CD4-positive, alpha-beta T cell treated with Interleukin-15 for 1 hour (primary cell): Measurements from ENCODE around the gene SMNDC1.
A peak's percentile ranks its signal among the peaks of the same experiment; 100 is the strongest.
"Not testable (repeated sequence)": the region's sequence is repeated elsewhere in the genome, so short reads cannot be mapped to it uniquely, and the experiment has no call there.

Experiments used
- DNase-seq: peaks from one replicate; pipeline ENCODE4 v3.0.0-alpha.2; 2020

Gene SMNDC1

DNA sequence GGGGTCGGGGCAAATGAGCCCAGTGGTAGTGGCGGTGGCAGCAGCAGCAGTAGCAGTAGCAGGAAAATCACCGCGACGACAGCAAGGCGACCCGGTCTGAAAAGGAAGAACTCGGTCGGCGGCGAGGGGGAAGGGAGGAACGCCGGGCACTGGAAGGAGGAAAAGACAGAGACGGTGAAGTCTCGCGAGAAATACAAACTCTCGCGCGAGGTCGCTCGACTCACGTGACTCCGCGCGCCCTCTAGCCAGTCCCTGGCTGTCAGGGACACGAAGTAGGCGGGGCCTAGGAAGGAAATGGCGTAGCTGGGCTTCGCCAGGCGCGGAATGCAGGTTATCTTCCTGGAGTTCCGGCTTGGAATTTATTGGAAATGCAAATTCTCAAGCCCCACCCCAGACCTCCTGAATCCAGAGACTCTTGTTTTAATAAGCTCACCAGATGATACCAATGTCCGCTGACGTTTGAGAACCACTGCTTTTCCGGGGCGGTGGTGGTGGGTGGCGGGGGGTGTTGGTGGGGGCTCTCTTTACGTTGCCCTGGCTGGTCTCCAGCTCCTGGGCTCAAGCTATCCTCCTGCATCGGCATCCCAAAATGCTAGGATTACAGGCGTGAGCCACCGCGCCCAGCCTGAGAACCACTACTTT lies at the start of gene SMNDC1:
TSS of gene SMNDC1 (minus strand) at position 141 of the 642 bp plus-strand sequence. CDS start 1,333 bp downstream, outside the sequence.
- peak; percentile 97 for DNase-seq

DNA sequence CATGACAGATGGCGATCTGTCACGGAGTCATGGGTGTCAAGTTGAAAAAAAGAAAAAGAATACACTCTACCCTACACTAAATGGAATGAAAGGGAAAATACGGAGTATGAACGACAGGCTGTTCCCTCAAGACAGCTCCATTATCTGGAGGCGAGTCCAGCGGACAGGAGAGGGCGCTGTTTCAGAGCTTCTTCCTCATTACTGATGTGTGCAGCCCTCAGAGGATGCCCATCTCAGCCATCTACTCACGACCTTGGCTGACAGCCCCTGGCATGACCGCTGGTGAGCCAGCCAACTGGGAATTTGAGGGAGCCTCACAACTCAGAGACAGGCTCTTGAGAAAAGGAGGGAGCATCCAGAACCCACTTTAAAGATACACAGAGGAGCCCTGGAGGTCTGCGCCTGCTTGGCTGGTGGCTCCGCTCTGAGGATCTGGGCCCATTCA lies 49.6 kb upstream of the SMNDC1 start:
- peak; percentile 77 for DNase-seq

GRCh38 chr10:110353244-110354119 lies 48.8 kb upstream of the SMNDC1 start:
- DNase-seq, result peak; percentile 28

GRCh38 chr10:110352930-110353243 lies 48.2 kb upstream of the SMNDC1 start:
- no peak for DNase-seq

DNA sequence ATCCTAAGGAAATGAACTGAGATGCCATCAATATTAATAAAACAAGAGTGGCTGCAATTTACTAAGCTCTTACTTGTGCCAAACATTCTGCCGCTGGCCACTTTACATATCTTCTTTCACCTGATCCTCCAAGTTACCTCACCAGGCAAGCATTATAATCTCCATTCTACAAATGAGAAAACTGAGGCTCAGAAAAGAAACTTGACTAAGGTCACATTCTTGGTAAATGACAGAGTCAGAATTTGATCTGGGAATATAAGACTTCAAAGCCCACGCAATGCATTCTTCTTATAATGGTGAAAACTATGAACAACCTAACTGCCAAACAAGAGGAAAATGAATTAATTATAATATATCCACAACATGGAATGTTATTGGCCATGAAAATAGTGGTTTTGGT lies 46.1 kb upstream of the SMNDC1 start:
- no peak for DNase-seq

DNA sequence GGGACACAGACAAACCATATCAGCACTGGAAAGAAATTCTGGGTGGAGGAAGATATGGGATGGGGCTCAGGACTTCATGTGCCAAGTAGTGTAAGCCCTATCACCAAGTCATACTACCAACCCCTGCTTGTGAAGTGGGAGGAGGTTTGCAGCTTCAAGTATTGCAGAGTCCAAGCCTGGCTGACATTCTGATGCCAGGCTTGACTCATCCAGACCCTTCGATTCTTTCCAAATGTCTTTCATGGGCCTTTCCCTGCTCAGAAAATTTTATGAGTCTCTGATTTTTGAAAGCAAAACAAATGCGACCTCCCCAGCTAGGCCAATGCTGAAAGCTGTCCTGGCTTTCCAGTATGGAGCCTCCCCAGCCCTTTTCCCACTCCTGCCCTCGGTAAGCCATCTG lies 45.1 kb upstream of the SMNDC1 start:
- no peak for DNase-seq

DNA sequence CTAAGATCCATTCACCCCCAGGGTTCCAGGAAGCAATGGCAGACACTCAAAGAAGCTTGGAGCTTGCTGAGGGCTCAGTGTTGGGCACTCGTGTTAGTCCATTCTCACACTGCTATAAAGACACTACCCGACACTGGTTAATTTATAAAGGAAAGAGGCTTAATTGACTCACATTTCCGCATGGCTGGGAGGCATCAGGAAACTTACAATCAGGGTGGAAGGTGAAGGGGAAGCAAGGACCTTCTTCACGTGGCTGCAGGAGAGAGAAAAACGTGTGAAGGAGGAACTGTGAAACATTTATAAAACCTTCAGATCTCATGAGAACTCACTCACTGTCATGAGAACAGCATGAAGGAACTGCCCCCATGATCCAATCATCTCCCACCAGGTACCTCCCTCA lies 44.7 kb upstream of the SMNDC1 start:
- DNase-seq, result no peak

DNA sequence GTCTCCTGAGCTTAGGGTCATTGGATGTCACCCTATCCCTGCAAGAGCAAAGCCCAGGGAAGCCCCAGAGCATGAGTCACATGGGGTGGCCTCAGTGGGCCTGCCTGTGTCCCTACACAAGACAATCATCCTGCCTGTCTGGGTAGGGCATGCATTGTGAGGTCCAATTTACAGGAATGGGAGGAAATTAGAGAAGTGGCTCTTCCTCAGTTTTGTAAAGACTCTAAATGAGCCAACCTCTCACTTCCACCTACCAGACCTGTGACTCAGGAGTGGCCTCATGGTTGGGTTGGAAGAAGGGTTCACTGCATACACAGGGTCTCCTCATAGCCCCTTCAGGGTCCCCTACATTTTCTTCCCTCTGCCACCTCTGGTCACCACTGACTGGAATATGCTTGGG lies 43.6 kb upstream of the SMNDC1 start:
- no peak for DNase-seq

DNA sequence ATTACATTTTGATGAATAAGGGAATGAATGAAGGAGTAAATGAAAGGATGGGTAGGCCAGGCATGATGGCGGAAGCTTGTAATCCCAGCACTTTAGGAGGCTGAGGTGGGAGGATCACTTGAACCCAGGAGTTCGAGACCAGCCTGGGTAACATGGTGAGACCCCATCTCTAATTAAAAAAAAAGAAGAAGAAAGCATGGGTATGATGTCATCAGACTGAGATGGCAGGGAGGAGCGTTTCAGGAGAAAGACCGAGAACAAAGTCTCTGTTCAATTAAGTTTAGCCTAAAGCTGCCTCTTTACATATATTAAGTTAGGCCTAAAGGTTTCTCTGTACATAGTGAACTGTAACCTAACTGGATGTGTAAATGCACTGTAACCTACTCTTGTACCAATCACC lies 42.2 kb upstream of the SMNDC1 start:
- no peak for DNase-seq

- DNase-seq, result no peak
Measured at GRCh38 chr10:110345286-110345685, 40.6 kb upstream of the SMNDC1 start.

DNA sequence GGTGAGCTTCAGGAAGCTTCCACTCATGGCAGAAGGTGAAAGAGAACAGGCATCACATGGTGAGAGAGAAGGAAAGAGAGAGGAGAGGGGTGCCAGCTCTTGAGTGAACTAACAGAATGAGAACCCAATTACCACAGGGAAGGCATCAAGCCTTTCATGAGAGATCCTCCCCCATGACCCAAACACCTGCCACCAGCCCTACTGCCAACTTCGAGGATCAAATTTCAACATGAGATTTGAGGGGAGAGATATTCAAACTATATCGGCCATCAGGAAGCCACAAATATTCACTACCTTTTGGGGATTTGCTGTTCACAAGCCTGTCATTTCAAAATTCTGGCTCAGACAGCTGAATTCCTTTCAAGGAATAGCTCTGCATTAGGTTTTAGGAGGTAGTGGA lies 39.9 kb upstream of the SMNDC1 start:
- DNase-seq, result no peak

DNA sequence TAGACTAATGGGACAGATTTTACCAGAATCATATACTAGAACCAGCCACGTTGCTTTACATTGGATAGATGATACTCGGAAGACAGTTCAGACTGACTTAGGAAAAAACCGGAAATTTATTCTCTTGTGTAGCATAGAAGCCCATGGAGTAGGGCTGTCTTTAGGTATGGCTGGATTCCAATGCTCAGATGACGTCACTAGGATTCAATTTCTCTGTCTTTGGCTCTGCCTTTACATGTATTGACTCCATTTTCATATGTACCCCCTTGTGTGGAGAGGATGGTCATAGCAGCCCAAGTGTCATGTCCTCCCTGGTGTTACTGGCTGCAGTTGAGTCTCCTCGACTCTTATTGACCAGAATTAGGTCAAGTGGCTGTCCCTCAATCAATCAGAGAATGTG lies 39.2 kb upstream of the SMNDC1 start:
- DNase-seq, result no peak

GRCh38 chr10:110340816-110341215 lies 36.1 kb upstream of the SMNDC1 start:
- no peak for DNase-seq

DNA sequence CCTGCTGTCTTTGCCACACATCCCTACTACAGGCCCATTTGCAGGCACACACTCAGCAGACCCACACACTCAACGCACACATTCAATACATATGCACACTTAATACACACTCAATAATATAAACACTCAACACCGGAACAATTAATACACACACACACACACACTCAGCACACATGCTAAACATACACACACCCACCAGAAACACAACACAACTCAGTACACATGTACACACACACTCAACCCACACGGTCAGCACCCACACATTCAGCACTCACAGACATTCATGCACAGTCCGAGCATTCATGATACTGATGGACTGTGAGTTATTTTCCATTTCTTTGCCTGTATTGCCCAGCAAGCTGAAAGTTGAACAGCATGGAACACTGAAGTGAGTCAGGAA lies 35.4 kb upstream of the SMNDC1 start:
- DNase-seq, result no peak

DNA sequence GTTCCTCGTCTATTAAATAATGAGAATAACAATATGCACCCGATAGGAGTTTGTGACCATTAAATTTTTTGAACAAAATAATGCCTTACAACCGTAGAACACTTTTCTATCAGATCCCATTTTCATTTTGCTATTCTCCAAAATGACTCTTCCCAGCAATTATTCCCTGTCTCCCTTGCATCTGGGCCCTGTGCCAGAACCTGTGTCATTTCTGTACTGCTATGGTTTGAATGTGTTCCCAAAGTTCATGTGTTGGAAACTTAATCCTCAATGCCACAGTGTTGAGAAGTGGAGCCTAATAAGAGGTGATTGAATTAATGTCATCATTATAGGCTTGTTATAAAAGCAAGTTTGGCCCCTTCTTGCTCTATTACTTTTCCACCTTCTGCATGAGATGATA lies 33.2 kb upstream of the SMNDC1 start:
- no peak for DNase-seq

DNA sequence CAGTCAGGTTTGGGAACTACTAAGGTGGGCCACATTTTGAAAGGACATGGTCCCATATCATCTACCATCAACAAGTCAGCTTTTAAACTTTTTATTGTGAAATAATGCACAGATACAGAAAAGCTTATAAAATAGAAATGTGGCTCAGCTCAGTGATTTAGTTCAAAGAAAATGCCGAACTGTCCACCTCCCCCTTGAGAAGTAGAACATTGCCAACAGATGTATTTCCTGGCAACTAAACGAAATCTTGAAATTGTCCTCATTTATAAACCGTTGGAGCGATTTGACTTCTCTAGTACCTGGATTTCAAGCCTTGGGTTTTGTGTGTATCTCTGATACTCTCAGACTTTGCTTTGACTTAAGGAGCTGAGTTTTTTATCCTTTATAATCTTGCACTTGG lies 32.7 kb upstream of the SMNDC1 start:
- no peak for DNase-seq

DNA sequence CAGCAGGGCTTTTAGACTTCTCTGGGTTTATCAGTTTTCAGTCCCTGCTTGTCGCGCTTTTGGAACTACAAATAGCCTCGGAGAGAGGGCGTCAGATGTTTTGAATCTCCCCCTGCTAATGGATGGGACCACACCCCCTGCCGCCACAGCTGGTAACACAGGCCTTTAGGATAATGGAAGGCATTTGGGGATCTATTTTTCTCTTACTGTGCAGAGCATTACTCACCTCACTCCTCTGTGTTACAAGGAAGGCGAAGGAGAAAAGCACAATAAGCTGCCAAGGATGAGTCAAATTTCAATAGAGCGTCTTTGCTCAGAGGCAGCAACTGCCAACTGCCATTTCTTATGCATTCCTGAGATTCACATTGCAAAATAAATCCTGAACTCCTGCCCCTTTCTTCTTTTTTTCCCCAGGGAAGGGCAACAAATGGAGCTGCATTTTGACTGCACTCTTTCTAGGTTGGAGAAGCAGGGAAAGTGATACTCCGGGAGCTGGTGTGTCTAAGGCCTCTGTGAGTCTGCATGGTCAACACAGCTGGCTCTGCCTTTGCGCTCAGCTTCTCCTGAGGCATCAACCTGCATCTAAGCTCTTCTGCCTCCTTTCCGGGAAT lies 31.5 kb upstream of the SMNDC1 start:
- no peak for DNase-seq

DNA sequence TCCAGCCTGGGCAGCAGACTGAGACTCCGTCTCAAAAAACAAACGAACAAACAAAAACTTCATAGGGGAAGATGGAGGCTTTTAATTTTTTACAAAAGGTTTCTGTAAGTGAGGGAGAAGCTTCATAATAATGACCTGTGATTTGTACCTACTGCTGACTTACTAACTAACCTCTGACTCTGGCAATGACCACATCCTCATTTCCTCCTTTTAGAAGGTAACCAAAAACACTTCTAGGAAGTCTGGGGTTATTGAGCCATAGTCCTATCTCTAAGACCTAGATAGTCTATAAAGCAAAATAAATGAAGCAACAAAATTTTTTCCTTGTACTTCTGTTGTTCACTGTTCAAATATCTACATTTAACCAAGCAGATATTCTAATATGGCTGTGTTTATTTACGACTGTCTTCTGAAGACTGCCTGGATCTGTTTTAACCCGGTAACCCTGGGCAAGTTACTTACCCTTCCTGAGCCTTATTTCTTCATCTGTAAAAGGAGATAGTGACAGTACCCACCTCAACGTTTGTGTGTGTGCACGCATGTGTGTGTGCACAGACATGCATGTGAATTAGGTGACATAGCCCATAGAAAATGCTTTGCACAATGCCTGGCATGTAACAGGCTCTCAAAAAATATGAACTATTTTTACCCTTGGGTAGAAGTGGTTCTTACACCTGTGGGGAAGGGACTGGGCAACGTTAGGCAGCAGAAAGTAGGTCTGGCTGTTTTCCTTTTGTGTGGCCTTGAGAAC lies 30.8 kb upstream of the SMNDC1 start:
- no peak for DNase-seq

DNA sequence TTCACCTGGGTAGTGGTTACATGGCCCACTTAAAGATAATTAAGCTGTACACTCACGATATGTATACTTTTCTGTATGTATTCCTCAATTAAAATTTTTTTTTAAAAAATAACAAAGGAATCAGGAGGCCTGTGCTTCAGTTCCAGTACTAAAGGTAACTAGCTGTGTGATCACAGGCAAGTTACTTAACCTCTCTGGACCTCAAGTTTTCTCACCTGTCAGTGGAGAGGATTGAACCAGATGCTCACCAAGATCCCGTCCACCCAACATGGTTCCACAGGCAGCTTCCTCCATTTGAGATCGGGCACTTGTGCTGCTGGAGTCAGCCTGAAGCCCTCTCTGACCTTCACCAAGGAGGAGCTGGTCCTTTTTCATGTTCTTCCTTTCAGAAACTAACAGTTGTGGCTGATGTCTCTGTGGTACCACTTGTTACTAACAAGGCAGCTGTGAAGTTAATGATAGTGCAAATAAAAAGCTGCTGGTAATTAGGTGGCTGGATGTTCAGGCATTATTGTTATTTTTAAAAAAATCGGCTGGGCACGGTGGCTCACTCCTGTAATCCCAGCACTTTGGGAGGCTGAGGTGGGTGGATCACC lies 29.4 kb upstream of the SMNDC1 start:
- DNase-seq, result no peak

DNA sequence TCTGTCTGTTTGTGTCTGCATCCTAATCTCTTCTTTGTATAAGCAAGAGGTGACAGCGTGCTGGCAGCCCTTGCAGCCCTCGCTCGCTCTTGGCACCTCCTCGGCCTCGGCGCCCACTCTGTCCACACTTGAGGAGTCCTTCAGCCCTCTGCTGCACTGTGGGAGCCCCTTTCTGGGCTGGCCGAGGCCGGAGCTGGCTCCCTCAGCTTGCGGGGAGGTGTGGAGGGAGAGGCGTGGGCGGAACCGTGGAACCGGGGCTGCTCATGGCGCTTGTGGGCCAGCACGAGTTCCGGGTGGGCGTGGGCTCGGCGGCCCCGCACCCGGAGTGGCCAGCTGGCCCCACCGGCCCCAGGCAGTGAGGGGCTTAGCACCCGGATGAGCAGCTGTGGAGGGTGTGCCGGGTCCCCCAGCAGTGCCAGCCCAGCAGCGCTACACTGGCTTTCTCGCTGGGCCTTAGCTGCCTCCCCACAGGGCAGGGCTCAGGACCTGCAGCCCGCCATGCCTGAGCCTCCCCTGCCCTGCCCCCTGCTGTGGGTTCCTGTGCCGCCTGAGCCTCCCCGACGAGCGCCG lies 26.6 kb upstream of the SMNDC1 start:
- DNase-seq, result not testable (repeated sequence)

GRCh38 chr10:110330675-110331074 lies 26.0 kb upstream of the SMNDC1 start:
- no peak for DNase-seq

DNA sequence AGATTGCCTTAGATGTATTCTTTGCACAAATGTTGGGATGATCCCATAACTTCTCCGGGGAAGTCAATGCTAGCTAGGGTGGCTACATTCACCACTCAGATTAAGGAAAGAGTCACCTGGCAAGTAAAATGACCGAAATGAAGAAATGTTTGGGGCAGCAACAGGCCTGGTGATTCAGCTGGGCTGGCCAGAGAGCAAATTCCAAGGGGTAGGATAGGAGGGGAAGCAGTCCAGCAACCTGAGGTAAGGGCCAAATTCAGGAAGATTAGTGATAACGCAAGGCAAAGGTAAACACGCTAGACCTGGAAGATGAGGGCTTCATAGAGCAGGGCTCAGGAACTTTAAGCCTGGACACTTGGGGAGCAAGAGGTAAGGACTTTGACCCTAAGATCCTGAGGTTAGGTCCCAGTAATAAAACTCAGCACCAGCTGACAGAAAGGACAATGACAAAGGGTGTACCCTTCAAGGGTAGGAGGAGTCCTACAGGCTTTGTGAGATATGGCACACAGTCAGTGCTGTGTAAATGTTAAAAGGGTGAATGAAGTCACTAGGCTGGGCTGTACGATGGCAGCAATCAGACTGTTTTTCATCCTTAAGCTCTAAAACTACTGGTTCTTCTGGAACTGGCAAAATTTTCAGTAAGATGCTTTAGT lies 22.7 kb upstream of the SMNDC1 start:
- DNase-seq, result no peak
